A549 (cell line): ENCODE data around the gene TVP23A.

Experiments used
- EP300 ChIP-seq, 2 experiments: fragments of >200 bp; sonication (Bioruptor Twin); formaldehyde crosslinking; IDR thresholded peaks; 2 replicates in 1 of 2; 3 replicates in 1 of 2; pipeline ENCODE4 v1.6.1; 2016 to 2017
- ESRRA ChIP-seq: fragments of 150-350 bp; IDR thresholded peaks from 2 replicates; pipeline ENCODE4 v1.6.1; 2014; ENCODE audit warnings: mild to moderate bottlenecking, low read length, borderline replicate concordance
- KDM1A ChIP-seq: fragments of 200-600 bp; sonication (generic); IDR thresholded peaks from 2 replicates; pipeline ENCODE4 v1.6.1; 2016; ENCODE audit warnings: low read depth, mild to moderate bottlenecking
- POLR2A ChIP-seq: IDR thresholded peaks from 2 replicates; pipeline ENCODE4 v1.6.1; 2012; ENCODE audit warnings: mild to moderate bottlenecking, low read length
- REST ChIP-seq: fragments of 200-600 bp; sonication (generic); IDR thresholded peaks from 2 replicates; pipeline ENCODE4 v1.6.1; 2016; ENCODE audit warnings: antibody characterized with exemption, mild to moderate bottlenecking, moderate library complexity
- RNF2 ChIP-seq: fragments of 200-600 bp; sonication (generic); IDR thresholded peaks from 2 replicates; pipeline ENCODE4 v1.6.1; 2016; ENCODE audit warnings: low read depth, mild to moderate bottlenecking, antibody characterized with exemption, moderate library complexity, borderline replicate concordance
- TF ChIP-seq, protein P1 (sequence below): fragments of >200 bp; sonication (Bioruptor Twin); formaldehyde crosslinking; IDR thresholded peaks from 3 replicates; pipeline ENCODE4 v1.5.1; 2016

- no peak for TF ChIP-seq EP300 (IDR thresholded peaks at IDR 0.05)
- no peak for TF ChIP-seq KDM1A
- TF ChIP-seq REST: no peak
- no peak for TF ChIP-seq ESRRA
- no peak for TF ChIP-seq RNF2
- TF ChIP-seq, protein P1, sequence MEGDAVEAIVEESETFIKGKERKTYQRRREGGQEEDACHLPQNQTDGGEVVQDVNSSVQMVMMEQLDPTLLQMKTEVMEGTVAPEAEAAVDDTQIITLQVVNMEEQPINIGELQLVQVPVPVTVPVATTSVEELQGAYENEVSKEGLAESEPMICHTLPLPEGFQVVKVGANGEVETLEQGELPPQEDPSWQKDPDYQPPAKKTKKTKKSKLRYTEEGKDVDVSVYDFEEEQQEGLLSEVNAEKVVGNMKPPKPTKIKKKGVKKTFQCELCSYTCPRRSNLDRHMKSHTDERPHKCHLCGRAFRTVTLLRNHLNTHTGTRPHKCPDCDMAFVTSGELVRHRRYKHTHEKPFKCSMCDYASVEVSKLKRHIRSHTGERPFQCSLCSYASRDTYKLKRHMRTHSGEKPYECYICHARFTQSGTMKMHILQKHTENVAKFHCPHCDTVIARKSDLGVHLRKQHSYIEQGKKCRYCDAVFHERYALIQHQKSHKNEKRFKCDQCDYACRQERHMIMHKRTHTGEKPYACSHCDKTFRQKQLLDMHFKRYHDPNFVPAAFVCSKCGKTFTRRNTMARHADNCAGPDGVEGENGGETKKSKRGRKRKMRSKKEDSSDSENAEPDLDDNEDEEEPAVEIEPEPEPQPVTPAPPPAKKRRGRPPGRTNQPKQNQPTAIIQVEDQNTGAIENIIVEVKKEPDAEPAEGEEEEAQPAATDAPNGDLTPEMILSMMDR: no peak
- TF ChIP-seq POLR2A: no peak
Observed at GRCh38 chr16:10740000-10740844, 78.4 kb downstream of the TVP23A start.
